ENCODE measurements around the gene BCAS1. TPM values are rescaled to one million over a fixed set of nuclear protein-coding genes. Genes with fewer than 3 reads are reported as not detected.
"Not testable (repeated sequence)": the region's sequence is repeated elsewhere in the genome, so short reads cannot be mapped to it uniquely, and the experiment has no call there.

BCAS1 gene
- polyA plus RNA-seq, 4 donors, result 2.8 to 5.3 (median 4.9) TPM

DNA sequence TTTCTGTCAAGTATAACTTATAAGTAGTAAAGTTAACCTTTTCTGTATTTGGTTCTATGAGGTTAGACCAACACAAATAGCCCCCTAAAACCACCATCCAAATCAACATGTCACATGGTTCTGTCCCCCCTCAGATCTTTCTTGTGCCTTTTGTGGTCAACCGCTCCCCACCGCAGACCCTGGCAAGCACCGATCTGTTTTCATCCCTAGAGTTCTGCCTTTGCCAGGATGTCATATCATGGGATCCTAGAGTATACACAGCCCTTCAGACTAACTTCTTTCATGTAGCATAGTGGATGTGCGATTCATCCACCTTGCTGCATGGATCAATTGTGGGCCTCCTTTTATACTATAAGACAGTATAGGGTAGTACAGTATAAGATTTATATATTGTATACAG lies 124.3 kb downstream of the BCAS1 start:
- no peak for DNase-seq (ENCODE audit: low read depth in 4 of 4, low spot score in 2 of 4)

DNA sequence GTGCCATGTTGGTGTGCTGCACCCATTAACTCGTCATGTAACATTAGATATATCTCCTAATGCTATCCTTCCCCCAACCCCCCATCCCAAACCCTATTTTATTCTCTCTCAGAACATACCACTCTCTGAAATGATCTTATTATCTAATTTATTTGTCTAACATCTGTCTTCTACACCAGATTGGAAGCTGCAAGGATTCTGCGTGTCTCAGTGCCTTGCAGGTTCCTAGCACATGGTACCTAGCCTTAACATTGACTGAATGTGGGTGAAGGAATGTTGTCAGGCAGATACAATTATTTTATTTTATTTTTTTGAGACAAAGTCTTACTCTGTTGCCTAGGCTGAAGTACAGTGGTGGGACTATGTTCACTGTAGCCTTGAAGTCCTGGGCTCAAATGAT lies 124.9 kb downstream of the BCAS1 start:
- DNase-seq (ENCODE audit: low read depth in 4 of 4, low spot score in 2 of 4), result no peak

DNA sequence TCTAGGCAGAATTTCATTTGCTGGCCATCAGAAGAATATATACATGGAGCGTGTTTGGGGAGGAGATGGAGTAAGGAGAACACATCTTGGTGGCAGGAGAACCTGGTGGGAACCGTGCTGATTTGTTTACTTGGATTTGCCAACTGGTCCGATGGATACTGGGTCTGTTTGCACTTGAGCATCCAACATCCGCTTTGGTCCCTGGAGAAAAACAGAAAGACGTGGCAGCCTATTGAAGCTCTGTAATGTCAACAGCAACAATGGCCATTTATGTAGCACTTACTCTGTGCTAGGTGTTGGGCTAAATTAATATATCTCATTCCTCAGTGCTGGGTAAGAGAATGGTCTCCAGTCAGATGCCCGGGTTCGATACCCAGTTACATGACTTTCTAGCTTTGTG lies 125.6 kb downstream of the BCAS1 start:
- no peak for DNase-seq (ENCODE audit: low read depth in 4 of 4, low spot score in 2 of 4)

DNA sequence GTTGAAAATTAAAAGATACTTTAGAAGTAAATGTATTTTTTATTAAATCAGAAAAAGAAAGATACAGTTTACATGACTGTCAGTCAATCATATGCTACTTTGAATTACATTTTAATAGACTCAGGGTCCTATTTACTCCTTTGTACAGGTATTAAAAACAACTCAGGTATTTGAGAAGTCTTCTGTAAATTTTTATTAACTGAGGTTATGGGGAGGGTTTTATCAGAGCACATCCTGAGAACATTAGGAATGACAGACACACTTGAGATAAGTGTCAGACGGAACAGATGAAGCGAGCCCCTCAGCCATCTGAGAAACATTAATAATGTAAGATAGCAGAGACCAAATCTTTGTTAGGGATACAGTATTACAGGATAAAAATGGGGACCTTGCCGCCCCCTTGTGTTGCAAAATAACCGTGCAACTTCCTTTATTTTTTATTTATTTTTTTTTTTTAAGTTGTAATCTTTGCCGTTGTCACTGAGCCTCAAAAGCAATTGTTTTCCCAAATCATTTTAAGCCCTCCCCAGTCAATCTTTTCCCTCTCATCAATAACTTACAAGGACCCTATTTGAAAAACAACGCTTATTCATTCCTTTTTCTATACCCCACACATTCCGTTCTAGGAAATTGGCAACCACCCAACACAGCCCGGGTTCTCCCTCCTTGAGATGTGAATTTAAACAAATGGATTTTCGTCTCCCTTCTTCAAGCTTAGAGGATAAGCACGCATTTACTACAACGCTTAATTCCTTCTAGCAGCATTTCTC lies 126.7 kb downstream of the BCAS1 start:
- DNase-seq (ENCODE audit: low read depth in 4 of 4, low spot score in 2 of 4), result no peak

DNA sequence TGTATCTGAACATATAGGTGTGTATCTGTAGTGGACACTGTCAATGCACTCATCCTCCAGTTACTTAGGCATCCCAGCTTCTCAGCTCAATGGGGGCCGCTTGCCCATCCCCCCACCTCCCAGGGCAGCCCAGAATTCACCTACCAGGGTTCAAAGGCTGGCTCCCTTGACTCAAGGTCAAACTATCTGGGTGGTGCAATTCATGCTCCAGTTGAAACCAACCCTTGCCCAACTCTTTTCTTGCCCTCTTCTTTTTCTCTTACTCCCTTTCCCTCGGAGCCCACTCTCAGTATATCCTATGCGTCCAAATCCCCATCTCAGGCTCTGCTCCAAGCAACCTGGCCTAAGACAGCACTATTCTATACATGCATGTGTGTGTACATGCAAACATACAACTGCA lies 127.4 kb downstream of the BCAS1 start:
- DNase-seq (ENCODE audit: low read depth in 4 of 4, low spot score in 2 of 4), result no peak

DNA sequence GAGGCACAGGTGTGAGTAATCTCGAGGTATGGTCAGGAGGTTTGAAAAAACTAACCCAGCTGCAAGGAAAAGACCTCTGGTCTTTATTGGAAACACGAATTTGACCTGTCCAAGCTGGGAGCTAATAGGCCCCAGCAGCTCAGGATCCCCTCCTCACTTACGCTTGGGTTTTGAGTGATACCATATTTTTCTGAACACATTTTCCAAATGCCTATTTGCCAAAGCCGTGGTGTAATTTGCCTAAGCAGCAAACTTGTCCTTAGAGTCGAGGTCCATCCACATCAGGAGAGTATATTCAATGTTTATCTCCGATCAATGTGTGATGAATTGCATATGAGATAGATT lies 128.0 kb downstream of the BCAS1 start:
- DNase-seq (ENCODE audit: low read depth in 4 of 4, low spot score in 2 of 4), result no peak

DNA sequence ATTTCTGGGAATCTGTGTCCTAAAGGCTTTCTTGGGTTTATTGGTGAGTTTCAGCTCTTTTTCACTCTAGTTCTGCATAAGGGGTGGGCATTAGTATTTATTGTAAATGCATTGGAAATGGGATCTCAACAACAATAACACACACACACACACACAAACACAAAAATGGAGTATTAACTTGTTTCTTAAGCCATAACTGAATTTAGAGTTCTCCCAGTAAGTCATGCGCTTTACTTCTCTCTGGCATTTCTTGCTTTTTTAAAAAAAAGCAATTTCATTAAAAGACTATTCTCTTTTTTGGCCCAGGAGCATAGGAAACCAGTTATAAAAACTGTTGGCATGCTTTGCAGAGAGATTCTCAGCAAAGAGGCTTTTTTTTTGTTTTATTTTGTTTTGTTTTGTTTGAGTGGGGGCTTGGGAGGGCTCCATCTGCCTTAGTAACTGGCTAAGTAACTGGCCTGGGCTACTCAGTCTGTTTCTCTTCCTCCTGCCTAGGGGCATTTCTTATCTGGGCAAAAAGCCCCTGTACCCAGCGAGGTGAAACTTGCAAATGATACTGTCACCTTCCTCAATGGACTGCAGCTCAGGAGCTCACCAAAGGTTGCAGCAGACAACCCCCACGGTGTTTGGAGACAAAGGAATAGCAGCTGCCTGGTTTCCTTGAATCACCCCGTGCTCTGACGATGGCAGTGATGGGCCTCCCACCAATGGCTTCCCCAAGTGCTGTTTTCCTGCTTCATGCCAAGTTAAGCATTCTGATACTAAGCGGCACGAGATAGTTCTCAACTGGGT lies 128.5 kb downstream of the BCAS1 start:
- DNase-seq (ENCODE audit: low read depth in 4 of 4, low spot score in 2 of 4), result no peak

DNA sequence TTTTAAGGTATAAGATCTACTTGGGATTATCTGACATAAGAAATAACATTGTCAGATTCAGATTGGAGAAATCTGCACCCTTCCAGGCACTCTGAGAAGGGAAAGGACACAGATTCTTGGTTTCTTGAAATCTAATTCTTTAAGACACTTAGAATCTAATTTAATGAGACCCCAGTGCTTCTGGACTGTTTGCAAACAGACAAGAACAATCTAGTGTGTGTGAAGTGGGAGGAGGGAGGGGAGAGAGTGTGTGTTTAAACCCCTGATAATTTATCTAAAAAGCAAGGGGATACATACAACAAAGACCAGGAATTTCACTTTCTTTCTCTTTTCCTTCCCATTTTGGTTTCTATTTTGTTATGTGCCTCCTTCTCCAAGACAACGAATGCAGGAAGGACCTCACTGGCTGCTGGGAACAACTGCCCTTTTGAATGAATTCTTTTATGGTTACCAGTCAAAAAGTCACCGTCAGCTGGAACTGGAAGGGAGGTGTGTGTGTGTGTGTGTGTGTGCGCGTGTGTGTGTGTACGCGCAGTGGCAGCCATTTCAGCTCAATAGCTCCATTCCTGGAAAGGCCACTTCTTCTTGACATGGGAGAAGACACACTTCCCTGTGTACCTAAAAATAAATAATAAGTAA lies 129.4 kb downstream of the BCAS1 start:
- no peak for DNase-seq (ENCODE audit: low read depth in 4 of 4, low spot score in 2 of 4)

DNA sequence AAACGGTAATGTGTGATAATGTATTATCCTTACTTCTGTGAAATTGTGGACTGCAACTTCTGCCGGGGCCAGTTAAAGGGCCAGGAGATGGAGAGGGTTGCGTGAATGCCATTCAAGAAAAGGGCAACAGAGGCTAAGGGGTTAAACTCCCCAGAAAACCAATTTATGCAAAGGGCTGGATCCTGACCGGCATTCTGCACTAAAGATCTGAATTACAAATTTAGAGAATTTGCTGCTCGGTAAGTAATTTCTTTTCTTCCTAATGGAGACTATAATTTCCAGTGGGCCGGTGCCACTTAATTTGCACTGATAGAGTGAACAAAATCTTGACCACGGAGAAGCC lies 130.1 kb downstream of the BCAS1 start:
- DNase-seq (ENCODE audit: low read depth in 4 of 4, low spot score in 2 of 4), result no peak

DNA sequence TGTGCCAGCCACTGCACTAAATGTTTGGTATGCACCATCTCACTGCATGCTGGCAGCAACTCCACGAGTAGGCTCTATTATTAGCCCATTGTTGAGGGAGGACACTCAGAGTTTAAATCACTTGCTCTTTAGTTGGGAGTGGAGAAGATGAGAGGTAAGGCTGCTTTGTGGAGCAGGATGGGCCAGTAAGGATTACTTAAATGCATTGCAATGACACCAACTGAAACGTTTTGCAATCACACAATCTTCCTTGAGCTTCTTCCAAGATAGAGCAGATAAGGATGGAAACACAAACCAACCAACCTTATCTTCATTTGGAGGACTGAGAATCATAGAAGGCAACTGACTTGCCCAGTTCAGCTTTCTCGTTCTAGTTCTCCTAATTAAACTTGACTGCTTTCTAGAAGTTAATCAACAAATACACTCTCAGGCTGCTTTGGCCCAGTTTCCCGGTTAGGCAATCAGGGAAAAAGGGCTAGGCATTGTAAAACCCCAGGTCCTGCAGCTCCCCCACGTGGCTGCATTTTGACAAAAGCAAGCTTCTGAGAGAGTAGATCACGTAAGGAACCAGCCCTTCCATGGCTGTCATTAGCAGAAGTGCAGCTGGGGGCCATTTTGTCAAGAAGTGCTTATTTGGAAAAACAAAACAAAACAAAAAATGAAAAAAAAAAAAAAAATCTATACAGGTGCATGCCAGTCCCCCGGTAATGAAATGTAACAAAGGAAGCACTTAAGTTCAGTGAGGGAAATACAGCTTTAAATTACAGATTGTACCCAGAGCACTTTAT lies 130.6 kb downstream of the BCAS1 start:
- DNase-seq (ENCODE audit: low read depth in 4 of 4, low spot score in 2 of 4), result peak in 1 of 4 donors; percentile 88

DNA sequence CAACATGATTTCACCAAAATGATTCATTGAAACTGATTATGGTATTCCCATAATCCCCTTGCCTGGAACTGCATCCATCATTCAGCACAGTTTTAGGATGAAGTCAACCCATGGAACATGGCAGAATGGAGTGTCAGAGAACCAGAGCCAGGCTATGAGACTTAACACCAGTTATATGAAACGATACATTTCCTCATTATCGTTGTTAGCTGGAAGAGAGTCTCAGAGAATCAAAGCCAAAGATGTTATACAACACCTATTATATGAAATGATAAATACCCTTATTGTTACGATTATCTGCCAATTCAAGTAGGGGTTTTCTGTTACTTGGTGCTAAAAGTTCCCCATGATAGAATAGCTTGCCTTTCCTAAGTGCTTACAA lies 131.2 kb downstream of the BCAS1 start:
- DNase-seq (ENCODE audit: low read depth in 4 of 4, low spot score in 2 of 4), result no peak

DNA sequence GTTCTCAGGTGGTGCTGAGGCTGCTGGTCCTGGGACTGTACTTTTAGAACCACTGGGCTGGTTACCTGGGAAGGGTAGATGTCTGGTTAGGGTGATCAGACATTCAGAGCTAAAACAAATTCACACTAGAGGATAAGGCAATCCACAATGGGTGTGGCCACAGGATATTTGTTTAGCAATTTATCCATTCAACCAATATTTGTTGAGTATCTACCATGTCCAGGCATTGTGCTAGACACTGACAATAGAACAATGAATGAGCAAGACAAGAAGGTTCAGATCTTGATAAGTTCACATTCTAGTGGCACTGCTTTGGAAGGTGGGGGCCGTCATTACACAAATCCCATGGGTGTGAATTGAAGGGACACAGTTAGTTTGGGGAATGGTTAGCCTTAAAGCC lies 131.7 kb downstream of the BCAS1 start:
- DNase-seq (ENCODE audit: low read depth in 4 of 4, low spot score in 2 of 4), result no peak

DNA sequence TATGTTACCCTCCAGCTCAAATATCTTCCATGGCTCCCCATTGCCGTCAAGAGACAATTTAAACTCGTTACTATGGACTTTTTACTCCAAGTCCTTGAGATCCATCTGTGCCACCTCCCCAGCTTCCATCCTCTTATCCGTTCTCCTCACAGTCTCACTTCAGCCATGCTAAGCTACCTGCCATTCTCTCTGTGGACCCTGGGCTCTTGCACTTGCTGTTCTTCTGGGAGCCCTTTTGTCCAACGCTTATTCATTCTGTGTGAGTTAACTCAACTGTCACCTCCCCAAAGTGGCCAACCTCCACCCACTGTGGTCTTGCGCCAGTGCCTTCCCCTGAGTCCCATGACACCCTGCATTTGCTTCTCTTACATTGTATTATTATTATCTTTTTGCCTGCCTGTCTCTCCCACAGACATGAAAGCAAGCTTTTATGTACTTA lies 132.4 kb downstream of the BCAS1 start:
- no peak for DNase-seq (ENCODE audit: low read depth in 4 of 4, low spot score in 2 of 4)

DNA sequence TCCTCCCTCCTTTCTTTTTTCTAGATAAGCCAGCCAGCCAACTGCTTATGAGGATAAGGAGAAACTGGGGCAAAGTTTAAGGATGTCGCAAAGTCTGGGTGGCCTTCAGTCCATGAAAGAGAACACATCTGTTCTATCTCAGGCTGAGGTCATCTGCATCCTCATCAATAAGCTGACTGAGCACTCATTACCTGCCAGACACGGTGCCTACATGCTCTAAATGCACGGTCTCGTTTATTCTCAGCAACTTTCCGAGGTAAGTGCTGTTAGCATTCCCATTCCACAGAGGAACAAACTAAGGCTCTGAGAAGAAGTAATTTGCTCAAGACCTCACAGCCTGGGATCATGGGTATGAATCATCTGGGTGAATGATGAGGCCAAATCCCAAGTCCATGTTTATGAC lies 133.1 kb downstream of the BCAS1 start:
- DNase-seq (ENCODE audit: low read depth in 4 of 4, low spot score in 2 of 4), result no peak

DNA sequence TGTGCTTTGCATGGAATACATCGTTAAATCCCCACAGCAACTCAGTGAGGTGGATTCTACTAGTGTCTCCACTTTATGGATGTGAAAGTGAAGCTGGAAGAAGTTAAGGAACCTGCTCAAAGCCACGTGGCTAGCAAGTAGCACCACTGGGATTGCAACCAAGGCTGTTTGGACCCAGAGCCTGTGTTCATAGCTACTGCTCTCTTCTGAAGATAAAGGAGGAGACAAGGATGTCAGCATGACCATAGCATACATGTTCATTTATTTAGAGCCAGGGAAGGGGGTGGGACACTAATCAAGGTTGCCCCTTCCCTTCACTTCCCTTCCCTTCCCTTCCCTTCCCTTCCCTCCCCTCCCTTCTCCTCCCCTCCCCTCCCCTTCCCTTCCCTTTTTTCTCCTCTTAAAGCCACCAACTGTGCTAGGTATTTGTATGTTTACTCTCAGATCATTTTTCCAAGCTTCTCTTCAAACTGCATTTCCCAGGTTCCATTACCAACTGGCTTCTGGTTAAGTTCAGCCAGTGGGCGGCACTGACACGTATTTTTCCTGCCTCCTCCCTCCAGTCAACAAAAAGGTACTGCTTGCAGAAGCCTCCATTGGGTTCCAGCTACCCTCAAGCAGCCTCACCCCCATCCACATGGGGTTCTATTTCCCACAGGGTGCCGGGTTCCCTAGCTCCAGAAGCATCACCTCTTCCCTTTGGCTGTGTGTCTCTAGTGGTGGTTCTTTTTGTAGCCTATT lies 134.9 kb downstream of the BCAS1 start:
- DNase-seq (ENCODE audit: low read depth in 4 of 4, low spot score in 2 of 4), result no peak

DNA sequence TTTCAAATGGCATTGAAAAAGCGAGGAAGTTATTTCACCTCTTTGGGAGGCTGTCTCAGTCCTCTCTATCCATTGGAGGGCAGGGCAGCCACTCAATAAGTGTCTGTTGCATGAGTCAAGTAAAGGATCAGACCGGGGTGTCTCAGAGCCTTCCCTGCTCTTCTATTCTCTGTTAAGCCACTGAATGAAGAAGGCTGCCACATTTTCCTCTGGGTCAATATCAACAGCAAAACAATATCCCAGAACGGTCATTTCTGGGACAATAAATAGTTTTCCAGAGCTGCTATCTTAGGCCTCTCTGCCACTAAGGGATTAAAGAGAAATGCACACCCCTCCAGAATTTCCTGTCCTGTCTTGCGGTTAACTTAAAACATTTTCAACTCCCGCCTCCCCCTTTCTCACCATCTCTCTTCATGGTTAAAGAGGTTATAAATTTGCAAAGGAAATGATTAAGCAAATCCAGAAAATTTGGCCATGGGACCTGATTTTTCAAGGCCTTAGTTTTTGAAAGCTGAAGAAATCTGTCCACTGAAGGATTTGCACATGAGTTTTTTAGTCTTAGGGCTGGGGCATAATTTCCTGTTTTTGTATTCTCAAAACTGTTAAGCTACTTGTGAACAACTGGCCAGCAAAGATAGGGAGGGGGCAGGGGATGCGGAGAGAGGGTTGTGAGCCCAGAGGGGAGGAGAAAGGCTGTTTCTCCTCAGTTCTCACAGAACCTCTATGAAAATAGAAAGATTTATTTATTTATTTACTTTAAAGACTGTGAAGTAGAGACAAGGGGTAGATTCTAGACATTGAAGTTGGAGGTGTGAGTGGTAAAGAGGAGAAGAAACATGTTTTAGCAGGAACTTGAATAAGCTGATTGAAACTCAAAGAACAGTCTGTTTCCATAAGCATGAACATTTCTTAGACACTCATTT lies 135.7 kb downstream of the BCAS1 start:
- no peak for DNase-seq (ENCODE audit: low read depth in 4 of 4, low spot score in 2 of 4)

DNA sequence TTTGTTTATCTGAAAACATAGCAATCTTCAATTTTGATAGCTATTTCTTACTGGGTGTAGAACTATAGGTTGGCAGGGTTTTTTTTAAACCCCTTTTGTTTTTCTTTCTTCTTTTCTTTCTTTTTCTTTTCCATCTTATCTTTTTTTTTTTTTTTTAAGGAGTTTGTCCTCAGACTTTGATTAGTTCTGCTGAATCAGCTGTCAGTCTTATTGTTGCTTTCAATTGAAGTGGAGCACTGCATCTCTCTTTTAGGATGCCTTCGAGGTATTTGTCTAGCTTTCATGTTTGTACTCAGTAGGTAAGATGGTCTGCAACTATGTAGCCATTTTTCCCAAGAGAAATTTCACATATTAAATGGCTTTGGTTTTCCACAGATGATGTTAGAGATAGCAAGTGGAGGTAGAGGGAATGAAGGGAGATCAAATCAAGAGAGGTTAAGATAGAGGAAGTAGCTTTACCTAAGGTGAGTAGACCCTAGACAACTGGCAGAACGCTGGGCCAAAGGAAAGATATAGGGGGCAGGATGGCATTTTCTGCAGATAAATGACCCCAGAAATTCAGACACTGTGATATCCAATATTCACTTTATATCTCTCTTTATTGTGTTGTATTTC lies 137.1 kb downstream of the BCAS1 start:
- DNase-seq (ENCODE audit: low read depth in 4 of 4, low spot score in 2 of 4), result no peak

DNA sequence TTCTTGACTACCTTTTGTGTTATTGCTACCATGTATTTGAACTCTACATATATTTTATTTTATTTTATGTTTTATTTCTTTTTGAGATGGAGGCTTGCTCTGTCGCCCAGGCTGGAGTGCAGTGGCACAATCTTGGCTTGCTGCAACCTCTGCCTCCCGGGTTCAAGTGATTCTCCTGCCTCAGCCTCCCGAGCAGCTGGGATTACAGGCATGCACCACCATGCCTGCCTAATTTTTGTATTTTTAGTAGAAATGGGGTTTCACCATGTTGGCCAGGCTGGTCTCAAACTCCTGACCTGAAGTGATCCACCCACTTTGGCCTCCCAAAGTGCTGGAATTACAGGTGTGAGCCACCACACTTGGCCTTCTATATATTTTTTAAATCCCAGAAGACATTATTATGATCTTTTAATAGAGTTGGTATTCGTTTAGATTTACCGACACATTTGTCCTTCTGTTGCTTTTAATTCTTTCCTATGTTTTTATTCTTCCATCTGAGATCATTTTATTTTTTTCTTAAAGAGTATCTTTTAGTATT lies 137.7 kb downstream of the BCAS1 start:
- DNase-seq (ENCODE audit: low read depth in 4 of 4, low spot score in 2 of 4), result not testable (repeated sequence)

DNA sequence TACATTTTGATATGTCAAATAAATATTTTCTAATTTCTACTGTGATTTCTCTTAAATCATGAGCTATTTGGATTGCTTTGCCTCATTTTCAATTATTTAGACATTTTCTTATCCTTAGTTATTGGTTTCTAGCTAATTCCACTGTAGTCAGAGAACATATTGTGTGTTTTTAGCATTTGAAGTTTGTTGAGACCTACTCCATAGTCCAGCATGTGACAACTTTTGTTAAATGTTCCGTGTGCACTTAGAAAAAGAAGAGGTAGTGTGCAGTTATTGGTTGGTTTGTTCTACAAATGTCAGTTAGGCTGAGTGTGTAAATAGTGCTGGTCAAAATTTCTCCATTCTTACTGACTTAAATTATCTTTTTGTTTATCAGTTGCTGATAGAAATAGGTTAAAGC lies 138.8 kb downstream of the BCAS1 start:
- DNase-seq (ENCODE audit: low read depth in 4 of 4, low spot score in 2 of 4), result no peak

Data from left renal cortex interstitium (tissue), 4 donors.